RWPE2 (cell line): Measurements from ENCODE around the gene PTH2.
"Not testable (repeated sequence)": the region's sequence is repeated elsewhere in the genome, so short reads cannot be mapped to it uniquely, and the experiment has no call there.

Experiments used
- ATAC-seq: fragments of 200-7000 bp; cut with Tn5 transposase; 3 replicates; pipeline ENCODE4 v1.9.1; 2021; ENCODE audit warnings: low read depth
- DNase-seq: peaks from one replicate; pipeline ENCODE4 v3.0.0-alpha.2; 2020; ENCODE audit warnings: low spot score
- H3K27ac ChIP-seq: fragments of 450-650 bp; 2 replicates; pipeline ENCODE4 v1.5.1; 2017; ENCODE audit warnings: mild to moderate bottlenecking; ENCODE audit not compliant: poor library complexity, severe bottlenecking
- H3K27me3 ChIP-seq: fragments of 250-450 bp; sonication (Bioruptor Pico); 2 replicates; pipeline ENCODE4 v1.5.1; 2021; ENCODE audit warnings: mild to moderate bottlenecking, moderate library complexity; ENCODE audit not compliant: insufficient read depth, poor library complexity, severe bottlenecking
- H3K36me3 ChIP-seq: fragments of 250-450 bp; sonication (Bioruptor Pico); 2 replicates; pipeline ENCODE4 v1.5.1; 2020; ENCODE audit warnings: low read depth, mild to moderate bottlenecking, moderate library complexity
- H3K4me1 ChIP-seq: fragments of 250-450 bp; sonication (Bioruptor Pico); 2 replicates; pipeline ENCODE4 v1.5.1; 2021; ENCODE audit warnings: mild to moderate bottlenecking, moderate library complexity; ENCODE audit not compliant: insufficient read depth, poor library complexity, severe bottlenecking
- H3K4me3 ChIP-seq: fragments of 250-450 bp; sonication (Bioruptor Pico); 2 replicates; pipeline ENCODE4 v1.5.1; 2021; ENCODE audit warnings: mild to moderate bottlenecking, moderate library complexity; ENCODE audit not compliant: severe bottlenecking
- H3K9me3 ChIP-seq: fragments of 250-450 bp; sonication (Bioruptor Pico); 2 replicates; pipeline ENCODE4 v1.5.1; 2021; ENCODE audit warnings: mild to moderate bottlenecking, moderate library complexity; ENCODE audit not compliant: severe bottlenecking
- CTCF ChIP-seq: fragments of 450-650 bp; IDR thresholded peaks from one replicate; pipeline ENCODE4 v1.5.1; 2017; ENCODE audit warnings: mild to moderate bottlenecking, moderate library complexity; ENCODE audit not compliant: poor library complexity, severe bottlenecking

Gene PTH2

GRCh38 chr19:49450405-49450804, 27.2 kb upstream of the PTH2 start:
- Histone ChIP-seq H3K27ac (peak overlapping the region; percentile 81), H3K9me3 (no peaks in the 10 kb centered on the region), H3K4me3 (peak overlapping the region; percentile 76), H3K36me3 (peaks cover 30% of the 10 kb centered on the region), H3K27me3 (no peaks in the 10 kb centered on the region), H3K4me1 (peaks cover 6% of the 10 kb centered on the region)
- ATAC-seq (no peak), DNase-seq (no peak)
- TF ChIP-seq CTCF = no peak

DNA sequence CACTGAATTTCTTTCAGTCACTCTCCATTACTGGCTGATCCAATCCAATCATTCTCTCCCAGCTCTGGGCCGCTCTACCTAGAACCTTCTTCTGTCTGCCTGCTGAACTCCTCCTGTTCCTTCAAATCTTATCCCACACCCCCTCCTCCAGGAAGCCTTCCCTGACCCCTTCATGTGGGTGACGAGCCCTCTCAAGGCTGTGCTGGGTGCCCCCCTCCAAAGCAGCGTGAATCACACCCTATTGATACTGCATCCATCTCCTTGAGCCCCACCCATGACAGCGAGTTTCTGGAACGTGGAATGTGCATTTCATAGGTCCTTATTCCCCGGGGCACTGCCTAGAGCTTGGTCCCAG, 25.2 kb upstream of the PTH2 start:
- H3K27ac ChIP-seq = no peak overlapping the region
- H3K9me3 ChIP-seq = no peaks in the 10 kb centered on the region
- no peak for TF ChIP-seq CTCF
- H3K27me3 ChIP-seq = no peaks in the 10 kb centered on the region
- no peaks in the 10 kb centered on the region for H3K4me1 ChIP-seq
- no peak for DNase-seq
- peaks cover 24% of the 10 kb centered on the region for H3K36me3 ChIP-seq
- H3K4me3 ChIP-seq = no peak overlapping the region
- no peak for ATAC-seq

DNA sequence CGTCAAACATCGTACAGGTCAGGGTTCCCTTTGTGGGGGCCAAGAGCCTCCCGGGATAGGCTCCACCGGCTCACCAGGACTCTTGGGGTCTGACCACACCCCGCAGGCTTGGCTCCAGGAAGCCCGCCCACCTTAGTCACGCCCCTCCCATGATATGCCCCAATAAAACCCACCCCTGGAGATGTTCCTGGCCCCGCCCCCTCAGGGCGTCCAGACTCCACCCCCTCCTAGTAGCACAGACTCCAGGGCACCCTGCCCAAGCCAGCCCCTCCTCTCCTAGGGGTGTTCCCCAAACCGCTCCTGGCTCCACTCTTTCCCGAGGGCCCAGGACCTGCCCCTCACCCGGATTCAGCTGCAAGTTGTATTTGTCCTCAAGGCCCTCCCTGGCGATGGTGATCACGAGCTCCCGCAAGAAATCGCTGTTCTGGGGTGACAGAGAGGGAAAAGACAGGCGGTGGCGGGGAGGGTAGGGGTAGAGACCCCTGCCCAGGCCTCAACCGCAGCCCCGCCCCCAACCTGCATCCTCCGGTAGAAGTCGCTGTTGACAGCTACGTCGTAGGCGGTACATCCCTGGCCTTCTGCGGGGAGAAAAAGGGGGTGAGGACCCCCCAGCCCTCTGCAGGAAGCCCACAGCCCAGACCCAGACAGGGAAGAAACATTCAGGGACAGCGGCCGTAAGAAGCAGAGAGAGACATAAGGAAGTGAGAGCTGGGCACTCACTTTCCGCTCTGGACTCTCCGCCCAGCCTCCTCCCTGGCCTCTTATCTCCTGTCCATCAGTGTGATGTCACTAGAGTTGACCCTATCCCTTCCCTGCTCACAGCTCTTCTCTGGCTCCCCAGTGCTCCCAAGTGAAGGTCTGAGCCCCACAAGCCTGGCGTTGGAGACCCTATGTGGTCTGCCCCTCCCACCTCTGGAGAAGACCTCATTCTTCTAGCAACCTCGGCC, 24.5 kb upstream of the PTH2 start:
- Histone ChIP-seq H3K36me3 (peaks cover 24% of the 10 kb centered on the region), H3K4me3 (no peak overlapping the region), H3K27ac (no peak overlapping the region), H3K27me3 (no peaks in the 10 kb centered on the region), H3K4me1 (no peaks in the 10 kb centered on the region), H3K9me3 (no peaks in the 10 kb centered on the region)
- ATAC-seq (no peak), DNase-seq (no peak)
- TF ChIP-seq CTCF = no peak

- H3K9me3 ChIP-seq = no peaks in the 10 kb centered on the region
- no peaks in the 10 kb centered on the region for H3K4me1 ChIP-seq
- DNase-seq (no peak), ATAC-seq (no peak)
- H3K36me3 ChIP-seq = peaks cover 24% of the 10 kb centered on the region
- H3K27me3 ChIP-seq = peaks cover 13% of the 10 kb centered on the region
- no peak overlapping the region for H3K4me3 ChIP-seq
- H3K27ac ChIP-seq = no peak overlapping the region
- no peak for TF ChIP-seq CTCF
Observed at GRCh38 chr19:49445997-49446396, 22.8 kb upstream of the PTH2 start.

- not testable (repeated sequence) for H3K9me3 ChIP-seq, H3K4me1 ChIP-seq, DNase-seq, H3K27ac ChIP-seq, H3K4me3 ChIP-seq, ATAC-seq
- peaks cover 15% of the 10 kb centered on the region for H3K36me3 ChIP-seq
- peaks cover 31% of the 10 kb centered on the region for H3K27me3 ChIP-seq
Observed at GRCh38 chr19:49444100-49444700, 21.0 kb upstream of the PTH2 start.
